ENCODE measurements around the gene EXD1. TPM values are rescaled to one million over a fixed set of nuclear protein-coding genes. Genes with fewer than 3 reads are reported as not detected.

EXD1 gene
- total and polyA plus RNA-seq, 9 of the 15 experiments (the other 6 are each of a cell fraction or from before 2014, with no cell fraction given): not detected

DNA sequence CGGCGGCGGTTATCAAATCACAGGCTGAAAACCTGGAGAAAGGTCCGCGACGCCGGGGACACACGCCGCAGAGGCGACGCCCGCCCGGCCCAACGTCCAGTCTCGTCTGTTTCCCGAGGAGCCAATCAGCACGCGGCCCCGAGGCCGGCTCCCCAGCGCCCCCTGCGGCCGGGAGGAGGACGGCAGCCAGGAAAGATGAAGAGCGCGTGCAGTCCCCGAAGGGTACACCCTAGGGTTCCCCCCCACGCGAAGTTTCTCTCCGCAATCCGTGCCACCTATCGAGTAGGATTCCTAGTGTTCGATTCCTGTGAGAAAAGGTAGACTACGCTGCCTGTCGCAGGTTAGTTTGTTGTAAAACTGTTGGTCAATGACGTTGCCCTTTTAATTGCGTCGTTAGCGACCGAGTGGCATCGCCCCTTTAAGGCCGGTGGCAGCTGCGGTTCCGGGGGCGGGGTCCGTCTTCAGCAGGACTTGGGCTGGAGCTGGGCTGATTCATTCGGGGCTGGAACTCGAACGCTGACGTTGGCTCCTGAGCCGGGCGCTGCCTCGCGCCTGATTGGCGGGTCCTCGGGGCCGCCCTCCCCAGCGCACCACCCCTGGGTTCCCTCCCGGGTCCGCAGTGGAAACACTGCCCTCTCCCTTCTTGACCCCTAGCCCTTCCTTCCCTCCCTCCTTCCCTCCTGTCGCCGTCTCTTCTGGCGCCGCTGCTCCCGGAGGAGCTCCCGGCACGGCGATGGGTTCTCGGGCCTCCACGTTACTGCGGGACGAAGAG lies at the start of gene EXD1, which contains the start of gene CHP1 (continued):
- TF ChIP-seq, protein P1, sequence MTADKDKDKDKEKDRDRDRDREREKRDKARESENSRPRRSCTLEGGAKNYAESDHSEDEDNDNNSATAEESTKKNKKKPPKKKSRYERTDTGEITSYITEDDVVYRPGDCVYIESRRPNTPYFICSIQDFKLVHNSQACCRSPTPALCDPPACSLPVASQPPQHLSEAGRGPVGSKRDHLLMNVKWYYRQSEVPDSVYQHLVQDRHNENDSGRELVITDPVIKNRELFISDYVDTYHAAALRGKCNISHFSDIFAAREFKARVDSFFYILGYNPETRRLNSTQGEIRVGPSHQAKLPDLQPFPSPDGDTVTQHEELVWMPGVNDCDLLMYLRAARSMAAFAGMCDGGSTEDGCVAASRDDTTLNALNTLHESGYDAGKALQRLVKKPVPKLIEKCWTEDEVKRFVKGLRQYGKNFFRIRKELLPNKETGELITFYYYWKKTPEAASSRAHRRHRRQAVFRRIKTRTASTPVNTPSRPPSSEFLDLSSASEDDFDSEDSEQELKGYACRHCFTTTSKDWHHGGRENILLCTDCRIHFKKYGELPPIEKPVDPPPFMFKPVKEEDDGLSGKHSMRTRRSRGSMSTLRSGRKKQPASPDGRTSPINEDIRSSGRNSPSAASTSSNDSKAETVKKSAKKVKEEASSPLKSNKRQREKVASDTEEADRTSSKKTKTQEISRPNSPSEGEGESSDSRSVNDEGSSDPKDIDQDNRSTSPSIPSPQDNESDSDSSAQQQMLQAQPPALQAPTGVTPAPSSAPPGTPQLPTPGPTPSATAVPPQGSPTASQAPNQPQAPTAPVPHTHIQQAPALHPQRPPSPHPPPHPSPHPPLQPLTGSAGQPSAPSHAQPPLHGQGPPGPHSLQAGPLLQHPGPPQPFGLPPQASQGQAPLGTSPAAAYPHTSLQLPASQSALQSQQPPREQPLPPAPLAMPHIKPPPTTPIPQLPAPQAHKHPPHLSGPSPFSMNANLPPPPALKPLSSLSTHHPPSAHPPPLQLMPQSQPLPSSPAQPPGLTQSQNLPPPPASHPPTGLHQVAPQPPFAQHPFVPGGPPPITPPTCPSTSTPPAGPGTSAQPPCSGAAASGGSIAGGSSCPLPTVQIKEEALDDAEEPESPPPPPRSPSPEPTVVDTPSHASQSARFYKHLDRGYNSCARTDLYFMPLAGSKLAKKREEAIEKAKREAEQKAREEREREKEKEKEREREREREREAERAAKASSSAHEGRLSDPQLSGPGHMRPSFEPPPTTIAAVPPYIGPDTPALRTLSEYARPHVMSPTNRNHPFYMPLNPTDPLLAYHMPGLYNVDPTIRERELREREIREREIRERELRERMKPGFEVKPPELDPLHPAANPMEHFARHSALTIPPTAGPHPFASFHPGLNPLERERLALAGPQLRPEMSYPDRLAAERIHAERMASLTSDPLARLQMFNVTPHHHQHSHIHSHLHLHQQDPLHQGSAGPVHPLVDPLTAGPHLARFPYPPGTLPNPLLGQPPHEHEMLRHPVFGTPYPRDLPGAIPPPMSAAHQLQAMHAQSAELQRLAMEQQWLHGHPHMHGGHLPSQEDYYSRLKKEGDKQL (CRISPR knock-in tag; IDR thresholded peaks at IDR 0.05; ENCODE audit: borderline replicate concordance): peak; percentile 57; the same call in 1 of the 2 replicates
- TF ChIP-seq, protein P2, sequence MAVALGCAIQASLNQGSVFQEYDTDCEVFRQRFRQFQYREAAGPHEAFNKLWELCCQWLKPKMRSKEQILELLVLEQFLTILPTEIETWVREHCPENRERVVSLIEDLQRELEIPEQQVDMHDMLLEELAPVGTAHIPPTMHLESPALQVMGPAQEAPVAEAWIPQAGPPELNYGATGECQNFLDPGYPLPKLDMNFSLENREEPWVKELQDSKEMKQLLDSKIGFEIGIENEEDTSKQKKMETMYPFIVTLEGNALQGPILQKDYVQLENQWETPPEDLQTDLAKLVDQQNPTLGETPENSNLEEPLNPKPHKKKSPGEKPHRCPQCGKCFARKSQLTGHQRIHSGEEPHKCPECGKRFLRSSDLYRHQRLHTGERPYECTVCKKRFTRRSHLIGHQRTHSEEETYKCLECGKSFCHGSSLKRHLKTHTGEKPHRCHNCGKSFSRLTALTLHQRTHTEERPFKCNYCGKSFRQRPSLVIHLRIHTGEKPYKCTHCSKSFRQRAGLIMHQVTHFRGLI (CRISPR knock-in tag; IDR thresholded peaks at IDR 0.05): no peak
- no peak for TF ChIP-seq BDP1 (IDR thresholded peaks at IDR 0.05; ENCODE audit: insufficient read depth, insufficient read length)
- TF ChIP-seq NCOA1 (IDR thresholded peaks at IDR 0.05; ENCODE audit: low read depth): no peak; the same call in 1 of the 2 replicates
- 0 out of 2 replicates have a peak, but pooled peaks have one; percentile 52 for TF ChIP-seq SOX6 (IDR thresholded peaks at IDR 0.05)
- TF ChIP-seq POLR2H (tag; IDR thresholded peaks at IDR 0.05; ENCODE audit: low read depth): no peak
- TF ChIP-seq, protein P3, sequence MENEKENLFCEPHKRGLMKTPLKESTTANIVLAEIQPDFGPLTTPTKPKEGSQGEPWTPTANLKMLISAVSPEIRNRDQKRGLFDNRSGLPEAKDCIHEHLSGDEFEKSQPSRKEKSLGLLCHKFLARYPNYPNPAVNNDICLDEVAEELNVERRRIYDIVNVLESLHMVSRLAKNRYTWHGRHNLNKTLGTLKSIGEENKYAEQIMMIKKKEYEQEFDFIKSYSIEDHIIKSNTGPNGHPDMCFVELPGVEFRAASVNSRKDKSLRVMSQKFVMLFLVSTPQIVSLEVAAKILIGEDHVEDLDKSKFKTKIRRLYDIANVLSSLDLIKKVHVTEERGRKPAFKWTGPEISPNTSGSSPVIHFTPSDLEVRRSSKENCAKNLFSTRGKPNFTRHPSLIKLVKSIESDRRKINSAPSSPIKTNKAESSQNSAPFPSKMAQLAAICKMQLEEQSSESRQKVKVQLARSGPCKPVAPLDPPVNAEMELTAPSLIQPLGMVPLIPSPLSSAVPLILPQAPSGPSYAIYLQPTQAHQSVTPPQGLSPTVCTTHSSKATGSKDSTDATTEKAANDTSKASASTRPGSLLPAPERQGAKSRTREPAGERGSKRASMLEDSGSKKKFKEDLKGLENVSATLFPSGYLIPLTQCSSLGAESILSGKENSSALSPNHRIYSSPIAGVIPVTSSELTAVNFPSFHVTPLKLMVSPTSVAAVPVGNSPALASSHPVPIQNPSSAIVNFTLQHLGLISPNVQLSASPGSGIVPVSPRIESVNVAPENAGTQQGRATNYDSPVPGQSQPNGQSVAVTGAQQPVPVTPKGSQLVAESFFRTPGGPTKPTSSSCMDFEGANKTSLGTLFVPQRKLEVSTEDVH (IDR thresholded peaks at IDR 0.05; ENCODE audit: low read depth, partially characterized antibody): peak; percentile 46
- peak; percentile 32; the same call in 1 of the 2 replicates for TF ChIP-seq CHD2 (IDR thresholded peaks at IDR 0.05; ENCODE audit: low read depth, low read length)
- TF ChIP-seq, protein P4, sequence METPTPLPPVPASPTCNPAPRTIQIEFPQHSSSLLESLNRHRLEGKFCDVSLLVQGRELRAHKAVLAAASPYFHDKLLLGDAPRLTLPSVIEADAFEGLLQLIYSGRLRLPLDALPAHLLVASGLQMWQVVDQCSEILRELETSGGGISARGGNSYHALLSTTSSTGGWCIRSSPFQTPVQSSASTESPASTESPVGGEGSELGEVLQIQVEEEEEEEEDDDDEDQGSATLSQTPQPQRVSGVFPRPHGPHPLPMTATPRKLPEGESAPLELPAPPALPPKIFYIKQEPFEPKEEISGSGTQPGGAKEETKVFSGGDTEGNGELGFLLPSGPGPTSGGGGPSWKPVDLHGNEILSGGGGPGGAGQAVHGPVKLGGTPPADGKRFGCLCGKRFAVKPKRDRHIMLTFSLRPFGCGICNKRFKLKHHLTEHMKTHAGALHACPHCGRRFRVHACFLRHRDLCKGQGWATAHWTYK (CRISPR knock-in tag; IDR thresholded peaks at IDR 0.05): no peak
- TF ChIP-seq TSC22D4 (tag; IDR thresholded peaks at IDR 0.05): no peak
- no peak for TF ChIP-seq ZNF57 (CRISPR knock-in tag; IDR thresholded peaks at IDR 0.05)
- TF ChIP-seq PPARD (CRISPR knock-in tag; IDR thresholded peaks at IDR 0.05): no peak
- TF ChIP-seq, protein P5, sequence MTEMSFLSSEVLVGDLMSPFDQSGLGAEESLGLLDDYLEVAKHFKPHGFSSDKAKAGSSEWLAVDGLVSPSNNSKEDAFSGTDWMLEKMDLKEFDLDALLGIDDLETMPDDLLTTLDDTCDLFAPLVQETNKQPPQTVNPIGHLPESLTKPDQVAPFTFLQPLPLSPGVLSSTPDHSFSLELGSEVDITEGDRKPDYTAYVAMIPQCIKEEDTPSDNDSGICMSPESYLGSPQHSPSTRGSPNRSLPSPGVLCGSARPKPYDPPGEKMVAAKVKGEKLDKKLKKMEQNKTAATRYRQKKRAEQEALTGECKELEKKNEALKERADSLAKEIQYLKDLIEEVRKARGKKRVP (CRISPR knock-in tag; IDR thresholded peaks at IDR 0.05): 0 out of 2 replicates have a peak, but pooled peaks have one; percentile 36
- no peak for TF ChIP-seq RBM22 (IDR thresholded peaks at IDR 0.05; ENCODE audit: low read depth, low read length, poor library complexity, severe bottlenecking)

Measured in K562 (cell line).